ENCODE results near the gene WNT9B. TPM values are rescaled to one million over a fixed set of nuclear protein-coding genes. Genes with fewer than 3 reads are reported as not detected.

Gene WNT9B
- total and polyA plus RNA-seq, 8 donors = 0.12 to 0.32 (median 0.28) TPM; not detected in 3

- Histone ChIP-seq H3K9me3 (no peaks in the 10 kb centered on the region), H3K4me1 (no peaks in the 10 kb centered on the region), H3K4me3 (peak overlapping the region in 2 of 4 donors; percentile 39 to 54), H3K36me3 (no peaks in the 10 kb centered on the region), H3K27me3 (no peaks in the 10 kb centered on the region), H3K27ac (no peak overlapping the region)
- intact Hi-C loops (cut with DNase I) = no loop called here
- TF ChIP-seq, protein P1, sequence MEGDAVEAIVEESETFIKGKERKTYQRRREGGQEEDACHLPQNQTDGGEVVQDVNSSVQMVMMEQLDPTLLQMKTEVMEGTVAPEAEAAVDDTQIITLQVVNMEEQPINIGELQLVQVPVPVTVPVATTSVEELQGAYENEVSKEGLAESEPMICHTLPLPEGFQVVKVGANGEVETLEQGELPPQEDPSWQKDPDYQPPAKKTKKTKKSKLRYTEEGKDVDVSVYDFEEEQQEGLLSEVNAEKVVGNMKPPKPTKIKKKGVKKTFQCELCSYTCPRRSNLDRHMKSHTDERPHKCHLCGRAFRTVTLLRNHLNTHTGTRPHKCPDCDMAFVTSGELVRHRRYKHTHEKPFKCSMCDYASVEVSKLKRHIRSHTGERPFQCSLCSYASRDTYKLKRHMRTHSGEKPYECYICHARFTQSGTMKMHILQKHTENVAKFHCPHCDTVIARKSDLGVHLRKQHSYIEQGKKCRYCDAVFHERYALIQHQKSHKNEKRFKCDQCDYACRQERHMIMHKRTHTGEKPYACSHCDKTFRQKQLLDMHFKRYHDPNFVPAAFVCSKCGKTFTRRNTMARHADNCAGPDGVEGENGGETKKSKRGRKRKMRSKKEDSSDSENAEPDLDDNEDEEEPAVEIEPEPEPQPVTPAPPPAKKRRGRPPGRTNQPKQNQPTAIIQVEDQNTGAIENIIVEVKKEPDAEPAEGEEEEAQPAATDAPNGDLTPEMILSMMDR (IDR thresholded peaks at IDR 0.05) = no peak
- ATAC-seq (no peak), DNase-seq (no peak), FAIRE-seq (no peak)
- 65 to 66% methylated on average over 13 of the region's 13 CpGs for WGBS, 2 donors
Observed at GRCh38 chr17:46850688-46851028, 725 bp upstream of the WNT9B start.

GRCh38 chr17:46853896-46854444, 2.6 kb downstream of the WNT9B start:
- 76 to 81% methylated on average over 6 of the region's 6 CpGs for WGBS, 2 donors
- TF ChIP-seq, protein P1 (IDR thresholded peaks at IDR 0.05) = no peak
- intact Hi-C loops (cut with DNase I) = no loop called here
- H3K4me3 ChIP-seq = no peak overlapping the region
- no peaks in the 10 kb centered on the region for H3K4me1 ChIP-seq
- FAIRE-seq = no peak
- H3K27ac ChIP-seq = no peak overlapping the region
- H3K9me3 ChIP-seq = no peaks in the 10 kb centered on the region
- no peak for DNase-seq
- no peaks in the 10 kb centered on the region for H3K36me3 ChIP-seq
- ATAC-seq = no peak
- no peaks in the 10 kb centered on the region for H3K27me3 ChIP-seq

DNA sequence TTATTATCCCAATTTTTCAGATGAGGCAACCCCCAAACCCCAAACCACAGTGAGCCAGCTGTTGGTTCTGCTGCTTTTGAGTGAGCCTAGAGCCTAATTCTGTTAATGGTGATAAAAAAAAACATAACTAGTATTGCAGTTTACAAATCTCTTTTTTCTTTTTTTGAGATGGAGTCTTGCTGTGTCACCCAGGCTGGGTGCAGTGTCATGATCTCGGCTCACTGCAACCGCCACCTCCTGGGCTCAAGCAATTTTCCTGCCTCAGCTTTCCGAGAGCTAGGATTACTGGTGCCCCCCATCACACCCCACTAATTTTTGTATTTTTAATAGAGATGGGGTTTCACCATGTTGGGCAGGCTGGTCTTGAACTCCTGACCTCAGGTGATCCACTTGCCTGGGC, 3.1 kb downstream of the WNT9B start:
- no peak for ATAC-seq

DNA sequence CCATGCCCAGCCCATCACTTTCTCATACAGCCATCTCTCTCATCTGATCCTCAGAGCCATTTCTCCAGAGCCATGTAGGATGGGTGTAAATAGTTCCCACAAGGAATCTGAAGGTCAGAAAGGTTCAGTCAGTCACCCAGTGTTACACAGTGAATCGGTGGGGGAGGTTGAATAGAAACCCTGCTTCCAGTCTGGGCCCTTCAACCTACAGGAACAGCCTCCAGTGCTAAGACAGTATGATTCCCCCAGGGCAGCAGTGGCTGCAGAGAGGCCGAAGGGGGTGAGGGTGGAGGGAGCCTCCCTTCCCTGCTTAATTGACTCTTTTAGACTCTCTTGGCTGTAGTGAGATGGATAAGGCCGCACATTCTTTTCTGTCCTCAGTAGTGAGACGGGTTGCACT, 3.6 kb downstream of the WNT9B start:
- Histone ChIP-seq H3K4me3 (no peak overlapping the region), H3K27ac (no peak overlapping the region), H3K9me3 (no peaks in the 10 kb centered on the region), H3K36me3 (no peaks in the 10 kb centered on the region), H3K27me3 (no peaks in the 10 kb centered on the region), H3K4me1 (no peaks in the 10 kb centered on the region)
- no peak for ATAC-seq
- no peak for FAIRE-seq
- TF ChIP-seq, protein P1 (IDR thresholded peaks at IDR 0.05) = no peak
- no peak for DNase-seq
- WGBS, 2 donors = 67 to 80% methylated on average over 4 of the region's 4 CpGs
- intact Hi-C loops (cut with DNase I) = no loop called here

More for the DNA sequence above, 3.1 kb downstream of the WNT9B start:
- no peaks in the 10 kb centered on the region for H3K27me3 ChIP-seq
- H3K27ac ChIP-seq = no peak overlapping the region
- H3K36me3 ChIP-seq = no peaks in the 10 kb centered on the region
- DNase-seq (no peak), FAIRE-seq (no peak)
- TF ChIP-seq, protein P1 (IDR thresholded peaks at IDR 0.05) = no peak
- no peaks in the 10 kb centered on the region for H3K9me3 ChIP-seq
- H3K4me1 ChIP-seq = no peaks in the 10 kb centered on the region
- H3K4me3 ChIP-seq = no peak overlapping the region
- intact Hi-C loops (cut with DNase I) = no loop called here
- 94 to 98% methylated on average over 3 of the region's 3 CpGs for WGBS, 2 donors

DNA sequence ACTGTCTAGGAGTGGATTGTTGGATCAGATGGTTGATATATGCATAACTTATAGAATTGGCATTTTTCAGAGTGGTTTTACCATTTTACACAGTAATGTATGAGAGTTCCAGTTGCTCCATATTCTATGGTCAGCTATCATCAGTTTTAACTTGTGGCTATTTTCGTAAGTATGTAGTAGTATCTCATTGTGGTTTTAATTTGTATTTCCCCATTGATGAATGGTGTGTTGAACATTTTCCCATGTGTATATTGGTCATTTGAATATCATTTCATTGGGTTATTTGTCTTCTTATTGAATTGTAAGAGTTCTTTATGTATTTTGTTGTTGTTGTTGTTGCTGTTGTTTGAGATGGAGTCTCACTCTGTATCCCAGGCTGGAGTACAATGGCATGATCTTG, 6.2 kb downstream of the WNT9B start:
- H3K4me3 ChIP-seq = no peak overlapping the region
- FAIRE-seq = no peak
- H3K27me3 ChIP-seq = no peaks in the 10 kb centered on the region
- H3K27ac ChIP-seq = no peak overlapping the region
- TF ChIP-seq, protein P1 (IDR thresholded peaks at IDR 0.05) = no peak
- H3K36me3 ChIP-seq = no peaks in the 10 kb centered on the region
- DNase-seq = no peak
- WGBS, 2 donors = 94 to 97% methylated on average over 1 of the region's 1 CpG
- ATAC-seq = no peak
- H3K9me3 ChIP-seq = no peaks in the 10 kb centered on the region
- H3K4me1 ChIP-seq = no peaks in the 10 kb centered on the region
- intact Hi-C loops (cut with DNase I) = no loop called here
